IMR-90 (cell line): ENCODE data around the gene AUTS2. TPM values are rescaled to one million over a fixed set of nuclear protein-coding genes. Genes with fewer than 3 reads are reported as not detected.

Experiments
- ATAC-seq: fragments of 200-7000 bp; cut with Tn5 transposase; 2 replicates; pipeline ENCODE4 v1.9.1; 2020; ENCODE audit warnings: low read depth, mild to moderate bottlenecking, moderate library complexity
- BruUV-seq: library from RNA; stranded (reverse); fragments of 400-500 nt; replicated peaks from 2 replicates; lab custom pipeline; 2021; lab: Mats Ljungman, UMichigan
- CTCF ChIA-PET: fragments of 300-600 bp; formaldehyde crosslinking; extraction: SDS; loops from one replicate; lab custom pipeline; 2021; ENCODE audit warnings: antibody characterized with exemption; lab: Yijun Ruan, JAX
- POLR2A ChIA-PET: fragments of 300-600 bp; sonication (Branson Sonifier 250); formaldehyde crosslinking; loops from one replicate; lab custom pipeline; 2022; ENCODE audit warnings: antibody characterized with exemption; ENCODE audit not compliant: unreplicated experiment; lab: Charles Lee
- DNase-seq: peaks from one replicate; pipeline ENCODE4 v3.0.0; 2013
- H2AFZ ChIP-seq: replicated peaks from 2 replicates; pipeline ENCODE3; 2013; ENCODE audit warnings: low read length, mild to moderate bottlenecking; ENCODE audit not compliant: poor library complexity
- H2AK5ac ChIP-seq: 2 replicates; pipeline ENCODE4 v1.6.1; 2013; ENCODE audit warnings: low read depth, low read length, inconsistent platforms
- H2AK9ac ChIP-seq: replicated peaks from 2 replicates; pipeline ENCODE3; 2013; ENCODE audit warnings: mild to moderate bottlenecking, low read depth, low read length, moderate library complexity; ENCODE audit not compliant: poor library complexity
- H2BK120ac ChIP-seq: 2 replicates; pipeline ENCODE4 v1.6.1; 2013; ENCODE audit warnings: low read depth, low read length, inconsistent platforms
- H2BK15ac ChIP-seq: 3 replicates; pipeline ENCODE4 v1.6.1; 2013; ENCODE audit warnings: low read depth, low read length, inconsistent platforms
- H2BK20ac ChIP-seq: 2 replicates; pipeline ENCODE4 v1.6.1; 2013; ENCODE audit warnings: low read depth, mild to moderate bottlenecking, inconsistent platforms, low read length, moderate library complexity
- H2BK5ac ChIP-seq: 2 replicates; pipeline ENCODE4 v1.6.1; 2013; ENCODE audit warnings: mild to moderate bottlenecking, low read depth, low read length, inconsistent platforms; ENCODE audit not compliant: poor library complexity, severe bottlenecking
- H3K14ac ChIP-seq: replicated peaks from 2 replicates; pipeline ENCODE4 v1.6.1; 2013; ENCODE audit warnings: low read depth, low read length, inconsistent platforms
- H3K18ac ChIP-seq: 2 replicates; pipeline ENCODE4 v1.6.1; 2013; ENCODE audit warnings: low read depth, low read length, control low read depth
- H3K23ac ChIP-seq: 2 replicates; pipeline ENCODE4 v1.6.1; 2013; ENCODE audit warnings: low read depth, low read length, inconsistent platforms
- H3K27ac ChIP-seq: 2 replicates; pipeline ENCODE4 v1.5.1; 2013; ENCODE audit warnings: mild to moderate bottlenecking, control low read depth, low read length; ENCODE audit not compliant: insufficient read depth
- H3K27me3 ChIP-seq: 2 replicates; pipeline ENCODE4 v1.6.1; 2013; ENCODE audit warnings: low read length; ENCODE audit not compliant: control insufficient read depth, insufficient read depth
- H3K36me3 ChIP-seq: 2 replicates; pipeline ENCODE4 v1.6.1; 2013; ENCODE audit warnings: low read length, mixed read lengths; ENCODE audit not compliant: control insufficient read depth, insufficient read depth
- H3K4ac ChIP-seq: 2 replicates; pipeline ENCODE4 v1.6.1; 2013; ENCODE audit warnings: low read depth, low read length, inconsistent platforms
- H3K4me1 ChIP-seq: 2 replicates; pipeline ENCODE4 v1.6.1; 2013; ENCODE audit warnings: low read length, mixed read lengths; ENCODE audit not compliant: control insufficient read depth, insufficient read depth
- H3K4me2 ChIP-seq: 2 replicates; pipeline ENCODE4 v1.6.1; 2013; ENCODE audit warnings: low read depth, mild to moderate bottlenecking, control low read depth, low read length, moderate library complexity
- H3K4me3 ChIP-seq: 2 replicates; pipeline ENCODE4 v1.5.1; 2013; ENCODE audit warnings: low read depth, mild to moderate bottlenecking, control low read depth, low read length, moderate library complexity; ENCODE audit not compliant: insufficient read depth
- H3K56ac ChIP-seq: 2 replicates; pipeline ENCODE4 v1.6.1; 2013; ENCODE audit warnings: low read length, inconsistent platforms; ENCODE audit not compliant: insufficient read depth; ENCODE audit errors: extremely low read depth
- H3K79me1 ChIP-seq, 2 experiments: 2 replicates each; pipeline ENCODE4 v1.6.1; 2013; ENCODE audit warnings: low read length in 2 of 2, inconsistent platforms in 1 of 2, low read depth in 1 of 2
- H3K9ac ChIP-seq: 2 replicates; pipeline ENCODE4 v1.6.1; 2013; ENCODE audit warnings: low read depth, low read length, control low read depth
- H3K9me1 ChIP-seq: 2 replicates; pipeline ENCODE4 v1.6.1; 2013; ENCODE audit warnings: low read length, inconsistent platforms; ENCODE audit not compliant: insufficient read depth
- H3K9me3 ChIP-seq: 2 replicates; pipeline ENCODE4 v1.6.1; 2013; ENCODE audit warnings: low read length; ENCODE audit not compliant: control insufficient read depth, insufficient read depth
- H4K20me1 ChIP-seq: 2 replicates; pipeline ENCODE4 v1.6.1; 2013; ENCODE audit warnings: low read length, inconsistent platforms; ENCODE audit not compliant: insufficient read depth
- H4K5ac ChIP-seq: 2 replicates; pipeline ENCODE4 v1.6.1; 2013; ENCODE audit warnings: mild to moderate bottlenecking, low read depth, low read length, control low read depth
- H4K8ac ChIP-seq, 2 experiments: 2 replicates each; pipeline ENCODE4 v1.6.1; 2013; ENCODE audit warnings: low read depth in 2 of 2, low read length in 2 of 2, control low read depth in 1 of 2, inconsistent platforms in 1 of 2
- H4K91ac ChIP-seq: 2 replicates; pipeline ENCODE4 v1.6.1; 2013; ENCODE audit warnings: low read depth, low read length, inconsistent platforms; ENCODE audit not compliant: insufficient read depth
- CEBPB ChIP-seq: IDR thresholded peaks from 2 replicates; pipeline ENCODE4 v1.6.1; 2012; ENCODE audit warnings: low read depth, low read length, improper control_type of control experiment
- MAFK ChIP-seq: IDR thresholded peaks from 2 replicates; pipeline ENCODE4 v1.6.1; 2012; ENCODE audit warnings: low read depth, low read length, improper control_type of control experiment
- MAZ ChIP-seq: IDR thresholded peaks from 2 replicates; pipeline ENCODE4 v1.6.1; 2012; ENCODE audit warnings: low read depth, mild to moderate bottlenecking, low read length, improper control_type of control experiment, moderate library complexity, borderline replicate concordance
- MXI1 ChIP-seq: IDR thresholded peaks from 2 replicates; pipeline ENCODE4 v1.6.1; 2012; ENCODE audit warnings: low read depth, mild to moderate bottlenecking, low read length, moderate library complexity, borderline replicate concordance
- NFE2L2 ChIP-seq: fragments of 150-350 bp; IDR thresholded peaks from 2 replicates; pipeline ENCODE4 v1.6.1; 2016; ENCODE audit warnings: low read depth, mild to moderate bottlenecking, low read length
- POLR2A ChIP-seq: IDR thresholded peaks from 2 replicates; pipeline ENCODE4 v1.6.1; 2012; ENCODE audit warnings: mild to moderate bottlenecking, low read depth, low read length
- RAD21 ChIP-seq: IDR thresholded peaks from 2 replicates; pipeline ENCODE4 v1.6.1; 2012; ENCODE audit warnings: low read length, improper control_type of control experiment
- RCOR1 ChIP-seq: IDR thresholded peaks from 2 replicates; pipeline ENCODE4 v1.6.1; 2012; ENCODE audit warnings: mild to moderate bottlenecking, low read length, improper control_type of control experiment; ENCODE audit not compliant: insufficient replicate concordance
- WGBS, 2 experiments: methylation state at CpG; one replicate each; pipeline versions ENCODE4 v1.1.5 to v1.1.7; 2013; ENCODE audit warnings: missing lambda C conversion rate in 2 of 2; ENCODE audit not compliant: insufficient read length in 1 of 2; ENCODE audit errors: extremely low coverage in 2 of 2; 5-methylcytosine and 5-hydroxymethylcytosine counted together
- dilution Hi-C: fragments of 300-500 bp; cut with HindIII; formaldehyde crosslinking; loops from one replicate; pipeline ENCODE4 v1.14.3; 2018; ENCODE audit warnings: low sequenced_read_pairs; ENCODE audit not compliant: unreplicated experiment
- in situ Hi-C: fragments of 300-500 bp; cut with MboI; formaldehyde crosslinking; loops from 3 replicates; pipeline ENCODE4 v1.14.3; 2019; ENCODE audit warnings: low sequenced_read_pairs, inconsistent platforms, mixed read lengths
- intact Hi-C: fragments of 100-400 bp; cut with micrococcal nuclease; formaldehyde crosslinking; loops from 2 replicates; pipeline ENCODE4 v1.10.0; 2022
- polyA plus RNA-seq, 3 experiments: library from polyadenylated mRNA; depleted of rRNA; stranded (reverse); fragments of >200 nt; gene quantifications; 2 replicates each; pipeline ENCODE4 v1.2.3, GENCODE V29; 2012; ENCODE audit warnings: low replicate concordance in 1 of 3
- total RNA-seq: library from RNA; depleted of rRNA; stranded (reverse); fragments of >200 nt; gene quantifications from 2 replicates; pipeline ENCODE4 v1.2.3, GENCODE V29; 2012
- TF ChIP-seq, protein P1 (sequence below): conservative IDR thresholded peaks from 2 replicates; pipeline ENCODE4 v1.5.1; 2012; ENCODE audit warnings: mild to moderate bottlenecking, low read depth, low read length, improper control_type of control experiment
- TF ChIP-seq, protein P2 (sequence below): fragments of 150-350 bp; IDR thresholded peaks from 2 replicates; pipeline ENCODE4 v1.6.1; 2016; ENCODE audit warnings: low read depth, mild to moderate bottlenecking, low read length, moderate library complexity, borderline replicate concordance
- TF ChIP-seq, protein P3 (sequence below): fragments of 150-350 bp; IDR thresholded peaks from 2 replicates; pipeline ENCODE4 v1.6.1; 2017; ENCODE audit warnings: mild to moderate bottlenecking, antibody characterized with exemption, low read length, low read depth

AUTS2 gene
- total and polyA plus RNA-seq, 2 of the 4 experiments (the other 2 are of a cell fraction) = 0.90 to 3.0 TPM

DNA sequence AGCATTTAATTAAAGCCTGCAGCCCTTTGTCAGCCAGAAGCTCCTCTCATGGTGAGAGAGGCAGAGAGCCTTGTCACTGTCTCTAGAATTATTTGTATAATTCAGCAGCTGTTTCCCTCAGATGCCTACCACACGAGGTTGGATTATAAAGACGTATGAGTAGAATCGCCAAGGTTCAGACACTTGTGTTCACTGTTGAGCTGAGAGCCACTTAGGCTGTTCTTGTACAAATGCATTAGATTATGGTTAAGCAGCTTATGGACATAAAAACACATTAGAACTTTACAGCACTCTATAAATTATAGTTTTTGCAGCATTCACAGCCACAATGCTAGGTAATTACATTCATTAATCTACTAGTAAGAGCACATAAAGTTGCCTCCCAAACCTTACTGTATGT, 282.6 kb downstream of the AUTS2 start:
- H3K4ac ChIP-seq = no peak overlapping the region
- H3K9ac ChIP-seq = no peak overlapping the region
- dilution Hi-C loops = no loop called here
- POLR2A ChIA-PET = no interaction called here
- H3K9me1 ChIP-seq = no peaks in the 10 kb centered on the region
- in situ Hi-C loops = no loop called here
- no peak overlapping the region for H4K8ac ChIP-seq
- H3K4me3 ChIP-seq = no peak overlapping the region
- no peaks in the 10 kb centered on the region for H3K9me3 ChIP-seq
- intact Hi-C loops = no loop called here
- H3K79me1 ChIP-seq = no peaks in the 10 kb centered on the region
- TF ChIP-seq CEBPB (no peak), NFE2L2 (no peak), MAZ (no peak), RCOR1 (no peak), MAFK (no peak), MXI1 (no peak), POLR2A (no peak), RAD21 (no peak)
- TF ChIP-seq, protein P1, sequence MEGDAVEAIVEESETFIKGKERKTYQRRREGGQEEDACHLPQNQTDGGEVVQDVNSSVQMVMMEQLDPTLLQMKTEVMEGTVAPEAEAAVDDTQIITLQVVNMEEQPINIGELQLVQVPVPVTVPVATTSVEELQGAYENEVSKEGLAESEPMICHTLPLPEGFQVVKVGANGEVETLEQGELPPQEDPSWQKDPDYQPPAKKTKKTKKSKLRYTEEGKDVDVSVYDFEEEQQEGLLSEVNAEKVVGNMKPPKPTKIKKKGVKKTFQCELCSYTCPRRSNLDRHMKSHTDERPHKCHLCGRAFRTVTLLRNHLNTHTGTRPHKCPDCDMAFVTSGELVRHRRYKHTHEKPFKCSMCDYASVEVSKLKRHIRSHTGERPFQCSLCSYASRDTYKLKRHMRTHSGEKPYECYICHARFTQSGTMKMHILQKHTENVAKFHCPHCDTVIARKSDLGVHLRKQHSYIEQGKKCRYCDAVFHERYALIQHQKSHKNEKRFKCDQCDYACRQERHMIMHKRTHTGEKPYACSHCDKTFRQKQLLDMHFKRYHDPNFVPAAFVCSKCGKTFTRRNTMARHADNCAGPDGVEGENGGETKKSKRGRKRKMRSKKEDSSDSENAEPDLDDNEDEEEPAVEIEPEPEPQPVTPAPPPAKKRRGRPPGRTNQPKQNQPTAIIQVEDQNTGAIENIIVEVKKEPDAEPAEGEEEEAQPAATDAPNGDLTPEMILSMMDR = no peak
- TF ChIP-seq, protein P2, sequence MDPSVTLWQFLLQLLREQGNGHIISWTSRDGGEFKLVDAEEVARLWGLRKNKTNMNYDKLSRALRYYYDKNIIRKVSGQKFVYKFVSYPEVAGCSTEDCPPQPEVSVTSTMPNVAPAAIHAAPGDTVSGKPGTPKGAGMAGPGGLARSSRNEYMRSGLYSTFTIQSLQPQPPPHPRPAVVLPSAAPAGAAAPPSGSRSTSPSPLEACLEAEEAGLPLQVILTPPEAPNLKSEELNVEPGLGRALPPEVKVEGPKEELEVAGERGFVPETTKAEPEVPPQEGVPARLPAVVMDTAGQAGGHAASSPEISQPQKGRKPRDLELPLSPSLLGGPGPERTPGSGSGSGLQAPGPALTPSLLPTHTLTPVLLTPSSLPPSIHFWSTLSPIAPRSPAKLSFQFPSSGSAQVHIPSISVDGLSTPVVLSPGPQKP = no peak
- TF ChIP-seq, protein P3, sequence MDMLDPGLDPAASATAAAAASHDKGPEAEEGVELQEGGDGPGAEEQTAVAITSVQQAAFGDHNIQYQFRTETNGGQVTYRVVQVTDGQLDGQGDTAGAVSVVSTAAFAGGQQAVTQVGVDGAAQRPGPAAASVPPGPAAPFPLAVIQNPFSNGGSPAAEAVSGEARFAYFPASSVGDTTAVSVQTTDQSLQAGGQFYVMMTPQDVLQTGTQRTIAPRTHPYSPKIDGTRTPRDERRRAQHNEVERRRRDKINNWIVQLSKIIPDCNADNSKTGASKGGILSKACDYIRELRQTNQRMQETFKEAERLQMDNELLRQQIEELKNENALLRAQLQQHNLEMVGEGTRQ = no peak
- H4K91ac ChIP-seq = no peak overlapping the region
- no peak overlapping the region for H3K14ac ChIP-seq
- H3K18ac ChIP-seq = no peak overlapping the region
- H3K23ac ChIP-seq = no peak overlapping the region
- ATAC-seq = no peak
- no peak overlapping the region for H2AFZ ChIP-seq
- WGBS, 2 experiments = no CpG with 5 or more reads among the region's 3 CpGs
- no peaks in the 10 kb centered on the region for H4K20me1 ChIP-seq
- no peak overlapping the region for H3K56ac ChIP-seq
- H2AK5ac ChIP-seq = no peak overlapping the region
- H3K27me3 ChIP-seq = no peaks in the 10 kb centered on the region
- H4K5ac ChIP-seq = no peak overlapping the region
- H2BK5ac ChIP-seq = no peak overlapping the region
- H2BK120ac ChIP-seq = no peak overlapping the region
- H3K4me1 ChIP-seq = no peaks in the 10 kb centered on the region
- H2BK15ac ChIP-seq = no peak overlapping the region
- H2AK9ac ChIP-seq = no peak overlapping the region
- H3K27ac ChIP-seq = no peak overlapping the region
- H3K4me2 ChIP-seq = no peak overlapping the region
- BruUV-seq = no TSS peak
- DNase-seq = no peak
- H3K36me3 ChIP-seq = no peaks in the 10 kb centered on the region
- CTCF ChIA-PET = no interaction called here
- no peak overlapping the region for H2BK20ac ChIP-seq
